HG02840 (cell line): ENCODE results near the gene KBTBD8.
A peak's percentile ranks its signal among the peaks of the same experiment; 100 is the strongest.

Source experiments
- ATAC-seq: cut with Tn5 transposase; IDR thresholded peaks from one replicate; pipeline ENCODE4 v1.9.1; 2021; ENCODE audit warnings: mild to moderate bottlenecking, moderate library complexity, moderate number of reproducible peaks; ENCODE audit not compliant: unreplicated experiment, low FRiP score

Gene KBTBD8

DNA sequence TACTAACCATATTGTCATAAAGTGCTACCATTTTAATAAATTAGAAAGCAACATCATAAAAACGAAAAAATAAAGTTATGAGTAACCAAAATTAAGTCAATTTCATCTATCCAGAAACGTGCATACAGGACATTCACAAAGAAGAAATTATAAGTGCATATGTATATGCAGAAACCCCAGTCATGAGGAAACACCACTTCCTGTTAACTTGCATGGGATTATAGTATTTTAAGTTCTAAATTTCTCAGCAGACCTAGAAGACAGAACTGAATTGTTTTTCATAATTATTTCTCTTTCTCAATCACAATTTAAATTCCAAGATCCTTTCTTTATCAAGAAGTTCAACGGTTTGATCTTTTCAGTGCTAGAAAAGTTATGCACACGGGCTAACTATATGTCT lies 1.4 kb upstream of the KBTBD8 start:
- ATAC-seq: no peak

DNA sequence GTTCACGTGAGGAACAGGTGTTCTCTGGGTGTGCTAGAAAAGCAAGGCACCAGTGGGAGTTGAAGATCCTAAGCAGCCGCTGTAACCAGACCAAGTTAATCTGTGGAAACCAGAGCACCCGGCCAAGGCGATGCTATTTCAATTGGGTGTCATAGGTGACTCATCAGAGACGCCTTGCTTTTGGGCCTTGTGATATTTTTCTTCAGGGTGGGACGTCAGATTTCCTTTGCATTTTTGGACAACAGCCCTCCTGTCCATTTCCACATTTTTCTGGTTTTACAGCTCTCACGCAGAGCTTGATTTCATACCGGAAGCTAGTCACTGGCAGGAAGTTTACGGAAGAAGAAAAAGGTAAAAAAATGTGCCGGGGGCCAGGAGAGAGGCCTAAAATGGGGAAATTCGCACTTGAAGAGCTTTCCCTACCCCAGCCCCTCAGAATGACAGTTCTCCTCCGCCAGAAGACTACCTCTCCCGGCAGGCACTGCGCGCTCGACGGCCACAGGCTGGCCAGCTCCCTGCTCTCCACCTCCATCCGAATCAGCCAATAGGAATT lies 471 bp upstream of the KBTBD8 start:
- ATAC-seq: no peak

DNA sequence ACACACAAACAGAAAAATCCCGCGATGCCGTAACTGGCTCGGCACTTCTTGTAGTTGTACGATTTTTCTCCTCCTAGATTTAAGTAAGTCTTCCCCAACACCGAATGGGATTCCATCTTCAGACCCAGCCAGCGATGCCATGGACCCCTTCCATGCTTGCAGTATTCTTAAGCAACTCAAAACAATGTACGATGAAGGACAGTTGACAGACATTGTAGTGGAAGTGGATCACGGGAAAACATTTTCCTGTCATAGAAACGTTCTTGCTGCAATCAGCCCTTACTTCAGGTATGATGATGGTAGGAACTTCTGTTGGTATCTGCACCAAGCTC lies 763 bp downstream of the KBTBD8 start:
- no peak for ATAC-seq

DNA sequence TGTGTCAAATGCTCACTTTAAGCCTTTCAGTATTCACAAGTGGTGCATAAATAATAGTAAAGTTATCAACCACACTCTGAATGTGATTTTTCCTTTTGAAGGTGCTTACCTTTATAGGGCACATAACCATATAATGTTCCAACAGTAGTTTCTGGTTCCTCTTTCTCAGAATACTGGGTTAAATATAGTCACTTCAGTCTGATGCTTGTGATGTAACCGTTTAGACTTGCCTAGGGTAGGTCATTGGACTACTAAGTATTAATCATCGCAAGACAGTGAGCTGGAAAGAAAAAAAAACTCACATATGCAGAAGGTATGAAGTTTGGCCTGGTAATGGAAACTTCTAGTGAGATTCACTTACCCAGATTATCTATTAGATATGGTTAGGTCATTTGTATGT lies 1.9 kb downstream of the KBTBD8 start:
- peak; percentile 43 for ATAC-seq

DNA sequence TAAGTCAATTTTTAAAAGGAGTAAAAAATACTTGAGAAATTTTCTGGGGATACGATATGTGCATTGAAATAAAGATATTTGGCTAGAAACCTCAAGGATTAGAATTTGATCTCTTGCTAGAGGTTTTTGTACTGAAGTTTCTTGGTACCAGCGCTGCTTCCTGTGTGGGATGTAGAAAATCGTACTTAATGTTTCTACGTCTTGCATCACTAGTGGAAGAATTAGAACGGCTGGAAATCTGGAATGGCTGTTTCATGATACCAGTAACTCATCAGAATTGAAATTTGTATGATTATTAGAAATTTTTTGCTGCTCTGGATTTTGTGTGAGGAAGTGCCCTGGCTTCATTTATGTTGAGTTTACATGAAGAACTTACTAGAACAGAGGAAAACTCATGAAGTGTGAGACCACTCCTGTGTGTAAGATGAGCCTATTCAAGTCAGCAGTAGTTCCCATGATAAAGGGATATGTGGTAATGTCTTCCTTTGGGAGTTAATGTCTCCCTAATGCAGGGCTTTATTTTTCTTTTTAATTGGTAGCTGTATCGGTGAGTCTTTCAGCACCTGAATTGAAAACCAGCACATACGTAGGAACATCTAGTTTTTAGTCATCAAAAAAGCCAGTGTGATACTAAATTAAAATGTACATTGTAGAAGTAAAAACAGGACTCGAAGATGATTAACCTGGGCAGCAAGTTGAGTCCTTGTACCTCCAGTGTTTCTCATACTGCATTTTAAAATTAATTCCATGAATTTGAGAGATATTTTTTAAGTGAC lies 3.2 kb downstream of the KBTBD8 start:
- no peak for ATAC-seq

DNA sequence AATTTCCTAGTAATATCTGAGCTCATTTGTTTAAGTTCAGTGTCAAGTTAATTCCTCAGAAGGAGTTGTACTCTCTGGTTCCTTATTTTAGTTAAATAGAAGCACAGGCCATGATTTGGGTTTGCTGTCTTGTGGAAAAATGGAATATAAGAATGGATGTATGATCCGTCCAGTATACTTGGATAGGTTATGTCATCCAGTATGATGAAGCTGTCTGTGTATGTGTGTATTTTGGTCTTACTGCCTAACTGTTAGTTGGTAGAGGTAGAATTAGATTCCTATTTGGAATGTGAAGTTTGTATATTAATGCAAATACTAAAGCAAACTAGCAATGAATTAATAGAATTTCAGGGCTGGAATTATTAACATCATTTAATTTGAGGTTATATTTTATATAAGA lies 7.9 kb downstream of the KBTBD8 start:
- ATAC-seq: no peak

DNA sequence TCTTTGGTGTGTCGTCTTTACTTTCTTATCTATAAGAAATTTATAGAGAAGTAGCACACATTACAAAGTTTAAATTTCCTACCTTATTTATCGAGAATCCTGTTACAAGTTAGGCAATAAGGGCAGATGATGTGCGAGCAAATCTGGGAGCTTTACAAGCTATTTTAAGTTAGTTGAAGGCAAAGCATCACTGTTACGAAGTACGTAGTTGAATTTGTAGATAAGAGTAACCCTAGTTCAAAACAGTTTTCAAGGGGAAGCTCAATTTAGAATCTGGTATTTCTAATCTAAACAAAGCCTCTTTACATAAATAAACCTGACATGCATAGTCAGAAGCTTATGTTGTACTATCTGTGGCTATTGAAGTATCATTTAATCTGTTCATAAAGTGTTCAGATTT lies 8.4 kb downstream of the KBTBD8 start:
- ATAC-seq: no peak

DNA sequence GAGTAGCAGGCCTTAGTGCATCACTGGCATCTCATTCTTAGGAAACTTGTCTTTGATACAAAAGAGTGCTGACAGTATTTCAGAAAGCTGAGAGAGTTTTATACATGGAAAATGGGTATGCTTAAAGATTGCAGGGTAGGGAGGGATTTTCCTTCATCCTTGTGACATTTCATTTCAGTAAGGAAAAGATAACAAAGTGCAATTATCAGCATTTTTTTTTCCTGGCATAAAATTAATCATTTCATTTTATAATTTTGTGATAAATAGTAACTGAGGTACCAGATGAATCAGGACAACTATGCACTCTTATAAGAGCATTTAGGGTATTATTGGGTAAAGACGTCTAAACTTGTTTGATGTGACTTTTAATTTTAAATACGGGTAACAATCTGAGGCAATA lies 10.3 kb downstream of the KBTBD8 start:
- no peak for ATAC-seq

DNA sequence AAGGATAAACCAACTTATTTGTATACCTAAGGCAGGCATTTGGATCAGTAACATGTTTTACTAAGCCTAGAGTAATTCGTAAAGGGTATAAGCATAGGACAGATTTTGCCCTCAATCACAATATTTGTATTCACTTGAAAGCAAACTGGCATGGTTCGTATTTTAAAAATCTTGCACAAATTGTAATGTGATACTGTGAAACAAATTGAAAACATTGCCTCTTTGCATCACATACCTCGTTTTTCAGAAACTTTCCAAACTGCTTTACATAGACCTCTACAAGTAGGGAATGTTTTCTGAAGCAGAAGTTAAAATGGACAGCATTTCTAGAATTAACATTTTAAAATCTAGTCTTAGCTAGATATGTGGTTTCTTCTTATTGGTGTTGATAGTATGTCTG lies 11.6 kb downstream of the KBTBD8 start:
- no peak for ATAC-seq

DNA sequence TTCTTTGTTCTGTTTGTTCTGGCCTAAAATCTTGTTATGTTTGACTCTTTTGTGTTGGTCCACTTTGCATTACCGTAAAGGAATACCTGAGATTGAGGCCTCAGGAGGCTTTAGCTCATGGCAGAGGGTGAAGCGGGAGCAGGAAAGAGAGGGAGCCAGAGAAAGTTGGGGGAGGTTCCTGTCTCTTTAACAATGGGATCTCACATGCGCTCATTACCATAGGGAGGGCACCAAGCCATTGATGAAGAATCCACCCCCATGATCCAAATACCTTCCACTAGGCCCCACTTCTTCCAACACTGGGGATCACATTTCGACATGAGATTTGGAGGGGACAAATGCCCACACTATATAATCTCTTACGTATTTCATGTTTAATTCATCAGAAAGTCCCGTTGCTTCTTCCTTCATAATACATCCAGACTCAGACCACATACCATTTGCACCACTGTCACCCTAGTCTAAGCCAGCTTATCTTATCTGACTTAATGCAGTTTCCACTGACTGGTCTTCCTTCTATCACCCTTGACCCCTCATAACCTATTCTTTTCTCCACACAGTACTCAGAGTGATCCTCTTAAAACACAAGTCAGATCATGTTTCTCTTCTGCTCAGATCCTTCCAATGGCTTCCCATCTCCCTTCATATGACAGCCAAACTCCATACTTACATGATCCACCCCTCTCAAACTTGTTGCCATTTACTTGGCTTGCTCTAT lies 13.5 kb downstream of the KBTBD8 start:
- ATAC-seq: no peak

DNA sequence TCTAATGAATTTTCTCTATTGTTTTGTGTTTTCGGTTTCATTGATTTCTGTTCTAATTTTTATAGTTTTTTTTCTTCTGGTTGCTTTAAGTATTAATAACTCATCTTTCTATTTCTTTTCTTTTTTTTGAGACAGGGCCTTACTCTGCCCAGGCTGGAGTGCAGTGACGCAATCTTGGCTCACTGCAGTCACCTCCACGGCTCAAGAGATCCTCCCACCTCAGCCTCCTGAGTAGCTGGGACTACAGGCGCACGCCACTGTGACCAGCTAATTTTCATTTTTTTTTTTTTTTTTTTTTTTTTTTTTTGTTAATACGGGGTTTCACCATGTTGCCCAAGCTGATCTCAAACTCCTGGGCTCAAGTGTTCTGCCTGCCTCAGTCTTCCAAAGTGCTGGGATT lies 14.5 kb downstream of the KBTBD8 start:
- ATAC-seq: no peak

DNA sequence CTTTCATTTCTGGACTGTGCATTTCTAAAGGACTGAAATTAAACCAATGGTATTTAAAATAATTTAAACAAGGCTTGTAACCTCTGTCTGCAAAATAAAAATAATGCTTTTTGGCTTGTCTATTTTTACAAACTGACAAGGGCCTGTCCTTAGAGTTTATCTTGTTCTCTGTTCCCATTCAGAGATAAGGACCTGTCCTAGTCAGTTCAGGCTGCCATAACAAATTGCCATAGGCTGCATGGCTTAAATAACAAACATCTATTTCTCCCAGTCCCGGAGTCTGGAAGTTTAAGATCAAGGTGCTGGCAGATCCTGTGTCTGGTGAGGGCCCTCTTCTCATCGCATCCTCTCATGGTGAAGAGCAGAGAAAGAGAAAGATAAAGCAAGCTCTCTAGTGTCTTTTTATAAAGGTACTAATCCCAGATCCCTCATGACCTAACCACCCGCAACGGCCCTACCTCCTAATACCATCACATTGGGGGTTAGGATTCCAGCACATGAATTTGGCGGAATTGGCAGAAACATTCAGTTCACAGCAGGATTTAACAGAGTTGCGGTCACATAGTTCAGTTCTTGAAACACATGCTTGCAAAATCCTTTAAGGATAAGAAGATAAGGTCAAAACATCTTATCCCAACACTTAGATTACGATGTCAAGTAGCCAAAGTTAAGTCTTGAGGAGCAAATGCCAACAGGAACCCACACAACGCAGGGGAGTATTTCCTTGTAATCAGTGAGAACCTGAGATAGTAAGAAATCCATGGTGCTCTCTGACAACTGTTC lies 17.8 kb downstream of the KBTBD8 start:
- ATAC-seq: no peak

DNA sequence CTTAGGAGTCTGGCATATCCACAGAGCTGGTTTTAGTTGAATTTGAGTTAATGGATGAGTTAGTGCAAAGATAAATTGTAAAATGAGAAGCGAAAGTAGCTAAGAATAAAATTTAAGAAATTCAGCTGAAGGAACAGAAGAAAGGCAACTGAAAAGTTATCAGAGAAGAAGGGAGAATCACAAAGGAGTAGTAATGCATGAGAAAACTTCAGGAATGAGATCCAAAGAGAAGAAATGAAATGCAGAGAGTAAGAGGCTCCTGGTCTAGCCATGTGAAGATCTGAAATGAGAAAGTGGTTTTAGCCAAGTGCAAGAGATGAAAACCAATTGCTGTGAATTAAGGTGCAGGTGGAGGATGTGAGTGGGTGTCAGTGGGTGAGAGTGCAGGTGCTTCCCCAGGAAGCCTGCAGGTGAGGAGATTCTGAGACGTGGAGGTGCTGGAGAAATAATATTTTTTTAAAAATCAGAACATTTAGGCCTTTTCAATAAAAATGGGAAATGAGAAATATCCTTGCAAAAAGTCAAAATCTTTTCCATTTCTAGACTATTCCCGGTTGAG lies 18.5 kb downstream of the KBTBD8 start:
- ATAC-seq: no peak

DNA sequence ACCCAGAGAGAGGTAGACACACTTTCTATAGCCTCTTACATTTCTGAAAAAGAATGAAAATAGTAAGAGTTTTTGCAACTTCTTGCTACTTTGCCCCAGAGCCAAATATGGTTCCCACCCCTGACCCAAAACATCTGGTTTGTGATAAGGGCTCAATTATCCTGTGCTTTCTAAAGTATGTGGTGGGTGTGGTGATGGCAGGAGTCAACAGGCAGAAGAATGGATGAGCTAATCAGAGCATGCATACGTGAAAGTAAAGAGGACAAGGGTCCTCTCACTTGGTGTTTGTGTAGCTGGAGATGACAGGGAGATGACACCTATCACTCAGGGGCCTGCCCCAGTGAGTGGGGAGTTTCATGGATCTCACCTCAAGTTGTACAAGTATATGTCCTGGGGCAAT lies 19.1 kb downstream of the KBTBD8 start:
- no peak for ATAC-seq

DNA sequence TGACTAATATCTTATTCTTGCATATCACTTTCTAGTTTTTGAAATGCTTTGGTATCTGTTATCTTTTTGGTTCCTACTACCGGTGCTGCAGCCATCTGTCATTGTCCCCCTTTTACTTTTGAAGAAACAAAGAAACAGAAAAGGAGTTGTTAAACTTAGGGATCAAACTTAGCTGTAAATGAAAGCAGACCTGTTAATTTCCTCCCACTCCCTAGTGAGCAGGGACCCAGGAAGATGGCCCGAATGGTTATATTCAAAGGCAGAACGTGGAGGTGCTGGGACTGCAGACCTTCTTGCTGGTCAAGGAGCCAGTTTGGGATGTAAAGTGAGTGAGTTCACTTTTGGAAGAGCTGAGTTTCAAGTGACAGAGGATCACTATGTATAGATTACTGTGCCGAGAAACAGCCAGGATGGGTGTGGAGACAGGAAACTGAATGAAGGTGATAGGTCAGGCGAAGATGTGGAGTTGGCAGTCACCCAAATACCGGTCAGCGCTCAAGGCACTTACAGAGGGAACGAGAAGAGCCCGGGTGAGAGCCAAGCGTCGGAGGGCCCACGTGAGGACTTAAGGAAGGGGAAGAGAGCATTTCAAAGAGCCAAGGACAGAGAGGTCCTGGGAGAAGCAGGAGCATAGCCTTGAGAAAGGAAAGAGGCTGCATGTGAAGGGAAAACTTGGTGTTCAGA lies 20.1 kb downstream of the KBTBD8 start:
- no peak for ATAC-seq

DNA sequence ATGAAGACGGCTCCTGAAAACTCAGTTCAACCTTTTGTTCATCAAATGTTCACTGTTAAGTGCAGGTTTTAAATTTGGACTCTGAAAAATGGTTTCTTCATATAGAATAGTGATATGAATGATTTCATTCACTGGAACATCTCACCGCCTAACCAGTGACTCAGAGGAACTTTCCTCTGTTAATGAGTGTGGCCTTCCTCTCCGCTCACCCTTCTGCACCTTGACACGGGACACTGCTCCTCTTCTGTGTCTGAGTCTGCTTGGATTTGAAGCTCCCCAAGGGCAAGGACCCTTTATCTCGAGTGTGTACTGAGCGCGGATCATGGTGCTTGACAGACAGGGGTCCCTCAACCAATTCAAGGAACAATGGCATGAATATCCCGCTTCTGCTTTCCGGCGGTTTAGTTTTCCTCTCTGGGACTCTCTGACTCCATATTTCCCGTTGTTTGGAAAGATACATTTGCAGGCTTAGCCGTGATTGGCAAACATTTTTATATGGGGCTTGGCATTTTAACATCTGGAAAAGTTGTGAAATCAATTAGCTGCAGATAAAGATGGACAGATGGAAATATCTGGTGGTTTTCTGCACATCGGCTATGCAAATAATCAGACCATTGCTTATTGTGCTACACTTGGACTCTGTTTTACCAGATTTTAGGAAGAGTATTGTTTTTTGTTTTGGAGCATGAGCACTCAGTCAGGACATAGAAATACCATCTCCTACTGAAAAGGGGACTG lies 20.9 kb downstream of the KBTBD8 start:
- peak; percentile 55 for ATAC-seq

DNA sequence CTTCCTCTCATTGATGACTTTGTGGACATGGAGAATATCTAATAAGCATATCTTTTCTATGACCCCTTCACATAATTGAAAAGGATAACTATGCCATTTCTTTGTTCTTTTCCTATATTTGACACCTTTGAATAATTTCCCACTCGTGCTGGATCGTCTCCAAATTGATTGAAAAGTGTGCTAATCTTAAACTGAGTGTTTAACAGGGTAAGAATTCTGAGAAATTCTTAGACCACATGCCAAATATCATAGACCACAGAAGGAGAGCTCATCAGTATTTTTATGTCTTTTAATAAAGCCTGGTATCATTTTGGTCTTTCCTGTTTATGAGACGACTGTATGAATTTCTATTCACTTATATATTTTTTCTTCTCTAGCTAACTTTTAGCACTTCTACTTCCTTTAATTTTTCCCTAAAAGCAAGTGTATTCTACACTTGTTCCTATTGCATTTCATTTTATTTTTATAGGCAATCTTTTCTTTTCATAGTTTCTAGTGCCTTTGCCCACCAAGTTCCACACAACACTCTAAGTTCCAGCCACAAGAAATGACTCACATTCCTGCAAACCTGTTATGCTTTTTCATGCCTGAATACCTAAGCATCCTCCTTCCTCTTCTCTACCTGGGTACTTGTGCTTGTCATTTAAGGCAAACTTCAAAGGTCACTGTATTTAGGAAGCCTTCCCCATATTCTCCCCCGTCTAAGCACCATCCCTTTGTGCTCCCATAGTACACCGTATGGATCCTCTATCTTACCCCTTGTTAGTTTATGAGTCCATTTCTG lies 30.1 kb downstream of the KBTBD8 start:
- ATAC-seq: no peak

DNA sequence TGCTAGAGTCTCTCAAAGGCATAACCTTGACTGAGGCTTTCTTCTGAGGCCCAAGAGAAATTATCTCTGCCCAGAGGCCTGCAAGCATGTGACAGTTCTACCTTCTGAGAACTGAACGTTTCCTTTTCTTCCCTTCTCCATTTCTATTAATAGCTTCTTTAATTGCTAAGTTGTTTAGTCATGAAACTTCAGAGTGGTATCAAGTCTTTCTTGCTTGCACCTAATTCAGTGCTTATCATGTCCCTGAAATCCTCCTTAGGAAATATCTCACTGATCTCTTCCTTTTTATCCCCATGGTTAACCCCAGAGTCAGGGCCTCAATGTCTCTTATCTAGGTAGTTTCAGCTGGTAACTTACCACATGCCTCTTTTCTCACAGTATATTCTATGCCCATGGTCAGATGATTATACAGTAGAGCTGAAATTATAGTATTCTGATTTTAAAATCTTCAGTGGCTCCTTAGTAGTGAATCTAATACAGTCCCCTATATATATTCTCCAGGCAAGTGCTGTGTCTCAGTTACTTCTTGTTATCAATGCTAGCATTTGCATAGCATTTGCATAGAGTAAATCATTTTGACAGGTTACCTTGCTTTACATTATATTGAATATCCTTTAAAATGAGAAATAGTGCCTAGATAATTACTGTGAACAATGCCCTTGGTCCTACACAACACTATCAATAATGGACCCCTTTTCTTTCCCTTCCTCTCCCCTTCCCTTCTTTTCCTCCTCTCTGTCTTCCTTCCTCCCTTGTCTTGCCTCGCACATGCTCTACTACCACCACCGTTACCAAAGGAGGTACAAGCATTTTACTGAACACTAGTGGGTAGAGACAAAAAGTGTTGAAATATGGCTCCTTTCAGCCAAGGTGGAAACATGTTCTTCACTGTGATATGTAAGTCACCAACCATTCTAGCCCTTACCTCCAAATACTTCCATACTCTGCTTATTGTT lies 33.0 kb downstream of the KBTBD8 start:
- ATAC-seq: peak; percentile 67
